ENCODE measurements around the gene MYL7. TPM values are rescaled to one million over a fixed set of nuclear protein-coding genes. Genes with fewer than 3 reads are reported as not detected.

Gene MYL7
- total RNA-seq, 1 experiment from 2014 or later = 5.7 TPM

GRCh38 chr7:44143646-44144250 is 2.6 kb upstream of the MYL7 start:
- no CpG with 5 or more reads among the region's 6 CpGs for WGBS (ENCODE audit: extremely low coverage, insufficient read length, low lambda C conversion rate)

More at GRCh38 chr7:44143646-44144250, 2.6 kb upstream of the MYL7 start:
- H3K4ac ChIP-seq (ENCODE audit: low read depth, low read length) = no peak overlapping the region
- H3K56ac ChIP-seq (ENCODE audit: insufficient read length, low read depth, low read length) = no peak overlapping the region
- peaks cover 8% of the 10 kb centered on the region; the same call in 1 of the 2 replicates for H3K27me3 ChIP-seq (ENCODE audit: insufficient read depth, low read length)
- H2BK5ac ChIP-seq (ENCODE audit: insufficient read length, low read length) = no peak overlapping the region
- H4K91ac ChIP-seq (ENCODE audit: insufficient read length, low read depth, low read length) = no peak overlapping the region
- no peak overlapping the region for H2AFZ ChIP-seq (ENCODE audit: low read length)
- H4K8ac ChIP-seq (replicated peaks; ENCODE audit: insufficient read length, low read depth, low read length) = no peak overlapping the region
- Mint-ChIP-seq H3K36me3 (ENCODE audit: insufficient read depth in 1 of 3, low read depth in 3 of 3) (no peaks in the 10 kb centered on the region; a peak in 1 of 7 replicates), H3K4me1 (peaks cover 14 to 27% of the 10 kb centered on the region in 2 experiments), H3K4me3 (no peak overlapping the region; a peak in 1 of 5 replicates), H3K9me3 (no peaks in the 10 kb centered on the region), H3K27me3 (ENCODE audit: low read depth) (peaks cover 54% of the 10 kb centered on the region), H3K27ac (no peak overlapping the region)
- no peak overlapping the region for H3K27ac ChIP-seq (ENCODE audit: insufficient read length, low read depth, low read length)
- H2BK120ac ChIP-seq (ENCODE audit: low read depth, low read length, poor library complexity, severe bottlenecking) = no peak overlapping the region
- no peak overlapping the region for H3K23ac ChIP-seq (ENCODE audit: insufficient read length, low read depth, low read length)
- H3K9me3 ChIP-seq (ENCODE audit: control insufficient read depth, low read depth, low read length) = no peaks in the 10 kb centered on the region
- H4K5ac ChIP-seq (ENCODE audit: insufficient read length, low read depth, low read length) = no peak overlapping the region
- no peaks in the 10 kb centered on the region for H4K20me1 ChIP-seq (ENCODE audit: control insufficient read depth, insufficient read depth, insufficient read length)
- no peak overlapping the region for H3K9ac ChIP-seq (ENCODE audit: extremely low read depth, insufficient read length, low read length)
- no peak for TF ChIP-seq CTCF (conservative IDR thresholded peaks at IDR 0.05)
- no peak overlapping the region for H3K4me2 ChIP-seq (ENCODE audit: insufficient read depth, insufficient read length, low read length)
- peaks cover 9% of the 10 kb centered on the region for H3K23me2 ChIP-seq (ENCODE audit: insufficient read length, low read depth, low read length, poor library complexity, severe bottlenecking)
- no peak overlapping the region for H3K14ac ChIP-seq (ENCODE audit: insufficient read depth, low read length)
- H3K18ac ChIP-seq (ENCODE audit: insufficient read length, low read depth, low read length) = no peak overlapping the region
- no peaks in the 10 kb centered on the region for H3K79me1 ChIP-seq (ENCODE audit: insufficient read depth, low read depth, low read length, poor library complexity, severe bottlenecking)
- no peak overlapping the region for H2BK12ac ChIP-seq (ENCODE audit: insufficient read length, low read depth, low read length)
- no peak for DNase-seq
- H3K4me1 ChIP-seq (ENCODE audit: insufficient read depth, low read length) = no peaks in the 10 kb centered on the region
- no peak overlapping the region for H3T11ph ChIP-seq (ENCODE audit: low read length)
- H2AK5ac ChIP-seq (ENCODE audit: insufficient read length, low read length) = no peak overlapping the region
- H2BK20ac ChIP-seq (ENCODE audit: low read depth, low read length, poor library complexity, severe bottlenecking) = no peak overlapping the region
- H3K79me2 ChIP-seq (ENCODE audit: insufficient read depth, low read length) = no peaks in the 10 kb centered on the region
- H2BK15ac ChIP-seq (ENCODE audit: low read depth, low read length) = no peak overlapping the region

Data from H9 (cell line).